ENCODE data around the gene TMEM248. TPM values are rescaled to one million over a fixed set of nuclear protein-coding genes. Genes with fewer than 3 reads are reported as not detected.

The TMEM248 gene
- total and polyA plus RNA-seq, 10 donors, result 21.5 to 142 (median 87.4) TPM

GRCh38 chr7:66901941-66902843 lies 18.8 kb upstream of the TMEM248 start:
- H3K36me3 ChIP-seq, result peaks cover 0 to 68% (median 10%) of the 10 kb centered on the region in 6 donors
- no peaks in the 10 kb centered on the region for H3K9me3 ChIP-seq
- H3K4me1 ChIP-seq, result no peaks in the 10 kb centered on the region
- intact Hi-C loops (cut with DNase I; ENCODE audit: low total_unique reads), result no loop called here
- no peaks in the 10 kb centered on the region for H3K27me3 ChIP-seq (replicated peaks in 1 of 7)
- no peak overlapping the region for H3K27ac ChIP-seq
- no peak for TF ChIP-seq POLR2A (IDR thresholded peaks at IDR 0.05)
- no peak for TF ChIP-seq POLR2AphosphoS5 (IDR thresholded peaks at IDR 0.05)
- TF ChIP-seq, protein P1, sequence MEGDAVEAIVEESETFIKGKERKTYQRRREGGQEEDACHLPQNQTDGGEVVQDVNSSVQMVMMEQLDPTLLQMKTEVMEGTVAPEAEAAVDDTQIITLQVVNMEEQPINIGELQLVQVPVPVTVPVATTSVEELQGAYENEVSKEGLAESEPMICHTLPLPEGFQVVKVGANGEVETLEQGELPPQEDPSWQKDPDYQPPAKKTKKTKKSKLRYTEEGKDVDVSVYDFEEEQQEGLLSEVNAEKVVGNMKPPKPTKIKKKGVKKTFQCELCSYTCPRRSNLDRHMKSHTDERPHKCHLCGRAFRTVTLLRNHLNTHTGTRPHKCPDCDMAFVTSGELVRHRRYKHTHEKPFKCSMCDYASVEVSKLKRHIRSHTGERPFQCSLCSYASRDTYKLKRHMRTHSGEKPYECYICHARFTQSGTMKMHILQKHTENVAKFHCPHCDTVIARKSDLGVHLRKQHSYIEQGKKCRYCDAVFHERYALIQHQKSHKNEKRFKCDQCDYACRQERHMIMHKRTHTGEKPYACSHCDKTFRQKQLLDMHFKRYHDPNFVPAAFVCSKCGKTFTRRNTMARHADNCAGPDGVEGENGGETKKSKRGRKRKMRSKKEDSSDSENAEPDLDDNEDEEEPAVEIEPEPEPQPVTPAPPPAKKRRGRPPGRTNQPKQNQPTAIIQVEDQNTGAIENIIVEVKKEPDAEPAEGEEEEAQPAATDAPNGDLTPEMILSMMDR (IDR thresholded peaks at IDR 0.05 in 8 of 11, conservative IDR thresholded peaks at IDR 0.05 in 3 of 11), result no peak
- no peak for DNase-seq
- no peak overlapping the region for H3K4me3 ChIP-seq
- 95 to 98% (median 97%) methylated on average over 44 to 47 of the region's 47 CpGs for WGBS, 5 donors

DNA sequence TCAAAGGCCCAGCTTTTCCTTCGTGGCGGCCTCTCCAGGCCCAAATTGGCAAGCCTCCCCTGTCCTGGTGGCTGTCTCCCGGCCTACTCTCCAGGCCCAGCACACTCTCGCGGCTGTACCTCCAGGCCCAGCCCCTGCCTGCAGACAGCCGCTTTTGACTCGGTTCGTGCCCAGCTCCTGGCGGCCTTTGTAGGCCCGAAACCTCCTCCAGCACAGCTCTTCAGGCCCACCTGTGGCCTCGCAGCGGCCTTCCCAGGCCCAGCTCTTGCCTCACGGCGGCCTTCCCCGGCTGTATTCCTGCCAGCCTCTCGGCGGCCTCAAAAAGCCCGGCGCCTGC lies 18.2 kb upstream of the TMEM248 start:
- no peak overlapping the region for H3K27ac ChIP-seq
- H3K36me3 ChIP-seq, result peaks cover 0 to 63% (median 7%) of the 10 kb centered on the region in 6 donors
- intact Hi-C loops (cut with DNase I; ENCODE audit: low total_unique reads), result no loop called here
- H3K4me1 ChIP-seq, result no peaks in the 10 kb centered on the region
- whole genome bisulfite sequencing, 5 donors, result 94 to 100% (median 95%) methylated on average over 19 of the region's 19 CpGs
- TF ChIP-seq POLR2AphosphoS5 (IDR thresholded peaks at IDR 0.05), result no peak
- TF ChIP-seq POLR2A (IDR thresholded peaks at IDR 0.05), result no peak
- H3K4me3 ChIP-seq, result no peak overlapping the region
- H3K27me3 ChIP-seq (replicated peaks in 1 of 7), result no peaks in the 10 kb centered on the region
- no peaks in the 10 kb centered on the region for H3K9me3 ChIP-seq
- DNase-seq, result no peak

DNA sequence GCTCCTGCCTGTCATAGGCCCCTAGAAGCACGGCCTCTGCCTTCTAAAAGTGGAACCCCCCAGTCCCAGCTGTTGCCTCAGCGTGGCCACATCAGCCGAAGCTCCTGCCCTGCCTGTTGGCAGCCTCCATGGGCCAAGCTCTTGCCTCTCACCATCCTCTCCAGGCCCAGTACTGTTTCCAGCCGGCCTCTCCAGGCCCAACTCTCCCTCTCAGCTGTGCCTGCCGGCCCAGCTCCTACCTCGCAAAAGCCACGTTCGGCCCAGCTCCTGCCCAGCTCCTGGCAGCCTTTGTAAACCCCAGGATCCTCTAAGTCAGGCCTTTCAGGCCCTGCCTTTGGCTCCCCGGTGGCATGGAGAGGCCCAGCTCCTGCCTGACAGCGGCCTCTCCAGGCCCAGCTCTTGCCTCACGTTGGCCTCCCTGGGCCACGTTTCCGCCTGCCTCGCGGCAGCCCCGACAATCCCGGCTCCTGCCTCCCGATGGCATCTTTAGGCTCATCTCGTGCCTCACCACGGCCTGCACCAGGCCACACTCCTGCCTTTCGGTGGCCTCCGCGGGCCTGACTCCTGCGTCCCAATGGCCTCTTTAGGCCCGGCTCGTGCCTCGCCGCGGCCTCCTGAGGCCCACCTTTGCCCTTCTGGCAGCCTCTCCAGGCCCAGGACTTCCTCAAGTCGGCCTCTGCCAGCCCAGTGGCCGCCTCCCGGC lies 17.5 kb upstream of the TMEM248 start:
- DNase-seq, result no peak
- Histone ChIP-seq H3K4me3 (no peak overlapping the region), H3K36me3 (peaks cover 0 to 56% (median 6%) of the 10 kb centered on the region in 6 donors), H3K9me3 (no peaks in the 10 kb centered on the region), H3K27ac (no peak overlapping the region), H3K27me3 (replicated peaks in 1 of 7) (no peaks in the 10 kb centered on the region), H3K4me1 (no peaks in the 10 kb centered on the region)
- no peak for TF ChIP-seq POLR2A (IDR thresholded peaks at IDR 0.05)
- TF ChIP-seq POLR2AphosphoS5 (IDR thresholded peaks at IDR 0.05), result no peak
- TF ChIP-seq, protein P1 (IDR thresholded peaks at IDR 0.05 in 8 of 11, conservative IDR thresholded peaks at IDR 0.05 in 3 of 11), result no peak
- WGBS, 5 donors, result 93 to 98% (median 97%) methylated on average over 31 to 32 of the region's 32 CpGs
- intact Hi-C loops (cut with DNase I; ENCODE audit: low total_unique reads), result no loop called here

DNA sequence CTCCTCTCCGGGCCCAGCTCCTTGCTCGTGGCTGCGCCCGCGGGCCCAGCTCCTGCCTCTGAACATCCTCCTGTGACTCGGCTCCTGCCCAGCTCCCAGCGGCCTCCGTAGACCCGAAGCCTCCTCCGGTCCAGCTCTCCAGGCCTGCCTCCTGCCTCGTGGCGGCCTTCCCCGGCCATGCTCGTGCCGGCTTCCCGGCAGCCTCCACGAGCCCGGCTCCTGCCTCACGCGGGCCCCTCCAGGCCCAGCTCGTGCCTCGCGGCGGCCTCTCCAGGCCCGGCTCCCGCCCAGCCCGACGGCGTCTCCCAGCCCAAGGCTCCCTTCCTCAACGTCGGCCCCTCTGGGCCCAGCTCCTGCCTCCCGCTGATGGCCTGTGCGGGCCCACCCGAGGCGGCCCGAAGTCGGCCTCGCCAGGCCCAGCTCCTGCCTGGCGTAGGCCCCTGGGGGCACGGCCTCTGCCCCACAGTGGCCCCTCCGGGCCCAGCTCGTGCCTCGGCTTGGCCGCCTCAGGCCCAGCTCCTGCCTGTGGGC lies 16.9 kb upstream of the TMEM248 start:
- no peak for DNase-seq
- intact Hi-C loops (cut with DNase I; ENCODE audit: low total_unique reads), result no loop called here

More for the DNA sequence above, 16.9 kb upstream of the TMEM248 start:
- Histone ChIP-seq H3K4me3 (no peak overlapping the region), H3K27ac (no peak overlapping the region), H3K27me3 (replicated peaks in 1 of 7) (no peaks in the 10 kb centered on the region), H3K4me1 (no peaks in the 10 kb centered on the region), H3K36me3 (peaks cover 0 to 50% (median 6%) of the 10 kb centered on the region in 6 donors), H3K9me3 (no peaks in the 10 kb centered on the region)
- TF ChIP-seq, protein P1 (IDR thresholded peaks at IDR 0.05 in 8 of 11, conservative IDR thresholded peaks at IDR 0.05 in 3 of 11), result no peak
- no peak for TF ChIP-seq POLR2AphosphoS5 (IDR thresholded peaks at IDR 0.05)
- TF ChIP-seq POLR2A (IDR thresholded peaks at IDR 0.05), result no peak
- WGBS, 5 donors, result 96 to 98% (median 98%) methylated on average over 37 to 44 of the region's 44 CpGs

Data from spleen (tissue), 11 donors.